GM19372 (cell line): ENCODE data around the gene ASIC1.

Source experiments
- ATAC-seq: cut with Tn5 transposase; IDR thresholded peaks from one replicate; pipeline ENCODE4 v1.9.1; 2021; ENCODE audit warnings: mild to moderate bottlenecking, low read depth, moderate library complexity; ENCODE audit not compliant: unreplicated experiment

Gene ASIC1

DNA sequence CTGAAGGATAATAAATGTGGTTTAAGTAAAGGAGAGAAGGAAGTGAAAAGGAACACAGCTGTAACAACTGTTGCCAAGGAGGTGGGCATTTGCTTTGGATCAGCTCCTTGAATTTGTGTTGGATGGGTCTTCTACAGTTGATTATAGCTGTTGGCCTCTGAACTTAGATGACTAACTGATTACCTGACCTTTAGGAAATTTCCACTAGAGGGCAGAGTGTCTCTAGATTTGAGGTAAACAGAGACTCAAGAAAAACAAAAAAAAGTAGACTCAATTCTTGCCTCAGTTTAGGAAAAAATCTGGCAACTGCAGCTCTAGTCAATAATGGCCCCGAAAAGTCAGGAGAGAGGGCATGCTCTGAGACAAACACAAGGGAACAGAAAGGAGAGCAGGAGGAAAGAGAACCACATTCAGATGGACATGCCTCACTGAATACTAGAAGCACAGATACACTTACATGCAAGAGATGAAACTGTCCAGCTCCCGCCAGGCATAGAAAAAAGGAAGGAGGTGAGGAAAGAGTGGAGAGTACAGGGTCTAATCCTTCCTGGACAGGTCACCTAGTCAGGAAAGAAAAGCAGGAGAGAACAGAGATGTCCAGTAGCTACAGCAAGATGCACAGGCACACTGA is 75.2 kb downstream of the ASIC1 start:
- no peak for ATAC-seq
